HG02840 (cell line): ENCODE measurements around the gene METTL13.
"Not testable (repeated sequence)": the region's sequence is repeated elsewhere in the genome, so short reads cannot be mapped to it uniquely, and the experiment has no call there.

Experiments
- ATAC-seq: cut with Tn5 transposase; IDR thresholded peaks from one replicate; pipeline ENCODE4 v1.9.1; 2021; ENCODE audit warnings: mild to moderate bottlenecking, moderate library complexity, moderate number of reproducible peaks; ENCODE audit not compliant: unreplicated experiment, low FRiP score

Gene METTL13

DNA sequence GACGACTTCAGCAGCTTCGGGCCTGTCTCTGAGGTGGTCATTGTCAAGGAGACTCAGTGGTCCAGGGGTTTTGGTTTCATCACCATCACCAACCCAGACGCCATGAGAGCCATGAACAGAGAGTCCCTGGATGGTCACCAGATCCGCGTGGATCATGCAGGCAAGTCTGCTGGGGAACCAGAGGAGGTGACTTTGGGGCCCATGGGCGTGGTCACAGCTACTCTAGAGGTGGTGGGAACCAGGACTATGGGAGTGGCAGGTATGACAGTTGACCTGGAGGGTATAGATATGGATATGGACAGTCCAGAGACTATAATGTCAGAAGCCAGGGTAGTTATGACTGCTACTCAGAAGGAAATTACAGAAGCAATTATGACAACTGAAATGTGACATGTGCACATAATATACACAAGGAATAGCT is 19.3 kb upstream of the METTL13 start:
- ATAC-seq = no peak

- ATAC-seq = no peak
Observed at GRCh38 chr1:171763764-171764163, 17.7 kb upstream of the METTL13 start.

- no peak for ATAC-seq
Observed at GRCh38 chr1:171769171-171769570, 12.3 kb upstream of the METTL13 start.

DNA sequence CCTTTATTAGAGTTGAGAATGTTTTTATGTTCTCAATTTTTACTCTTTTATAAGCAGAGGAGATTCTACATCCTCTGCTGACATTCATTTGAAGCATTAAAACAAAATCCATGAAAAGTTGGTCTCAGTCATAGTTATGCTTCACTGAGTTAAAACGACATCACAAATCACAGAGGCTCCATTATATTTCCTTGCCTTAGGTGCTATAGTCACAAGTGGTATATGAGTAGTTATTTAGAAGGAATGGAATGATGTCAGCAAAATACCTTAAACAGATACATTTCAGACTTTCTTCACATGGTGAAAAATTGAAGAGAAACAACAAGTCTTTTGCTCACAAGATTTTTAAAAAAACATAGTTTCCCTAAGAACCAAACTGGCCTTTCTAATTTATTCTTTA is 11.7 kb upstream of the METTL13 start:
- no peak for ATAC-seq

GRCh38 chr1:171772312-171772711 is 9.1 kb upstream of the METTL13 start:
- no peak for ATAC-seq

DNA sequence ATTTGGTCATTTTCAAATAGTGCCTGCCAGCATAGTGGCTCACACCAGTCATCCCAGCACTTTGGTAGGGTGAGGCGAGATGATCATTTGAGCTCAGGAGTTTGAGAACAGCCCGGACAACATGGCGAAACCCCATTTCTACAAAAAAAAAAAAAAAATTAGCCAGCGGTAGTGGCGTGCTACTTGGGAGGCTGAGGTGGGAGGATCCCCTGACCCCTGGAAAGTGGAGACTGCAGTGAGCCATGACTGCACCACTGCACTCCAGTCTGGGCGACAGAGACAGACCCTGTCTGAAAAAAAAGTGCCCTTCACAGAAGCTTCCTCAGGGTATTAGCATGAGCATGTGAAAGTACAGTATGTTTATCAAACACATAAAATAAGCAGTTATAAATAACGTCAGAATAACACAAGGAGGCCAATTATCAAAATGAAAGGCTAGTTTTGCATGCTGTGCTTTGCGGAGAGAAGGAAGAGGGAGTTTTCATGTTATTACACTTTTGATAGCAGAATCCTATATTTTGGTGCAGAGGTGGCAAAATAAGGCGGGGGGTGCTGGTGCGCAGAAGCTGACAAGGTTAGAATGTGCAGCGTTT is 781 bp upstream of the METTL13 start:
- ATAC-seq = no peak

GRCh38 chr1:171783816-171784530 is 2.5 kb downstream of the METTL13 start:
- no peak for ATAC-seq

- ATAC-seq = no peak
Observed at GRCh38 chr1:171784784-171785183, 3.3 kb downstream of the METTL13 start.

DNA sequence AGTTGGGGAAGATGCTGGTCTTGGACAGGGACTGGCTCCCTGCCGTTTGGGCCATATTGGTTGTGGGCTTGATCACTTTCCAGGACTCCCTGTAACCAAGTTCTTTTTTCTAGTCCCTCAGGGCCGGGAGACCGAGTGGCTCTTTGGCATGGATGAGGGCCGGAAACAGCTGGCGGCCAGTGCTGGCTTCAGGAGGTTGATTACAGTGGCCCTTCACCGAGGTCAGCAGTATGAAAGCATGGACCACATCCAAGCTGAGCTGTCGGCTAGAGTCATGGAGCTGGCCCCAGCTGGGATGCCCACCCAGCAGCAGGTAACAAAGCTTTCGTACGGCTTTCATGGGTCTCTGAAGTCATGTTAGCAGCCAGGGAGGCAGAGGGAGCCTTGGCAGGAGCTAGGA is 4.3 kb downstream of the METTL13 start:
- ATAC-seq = no peak

DNA sequence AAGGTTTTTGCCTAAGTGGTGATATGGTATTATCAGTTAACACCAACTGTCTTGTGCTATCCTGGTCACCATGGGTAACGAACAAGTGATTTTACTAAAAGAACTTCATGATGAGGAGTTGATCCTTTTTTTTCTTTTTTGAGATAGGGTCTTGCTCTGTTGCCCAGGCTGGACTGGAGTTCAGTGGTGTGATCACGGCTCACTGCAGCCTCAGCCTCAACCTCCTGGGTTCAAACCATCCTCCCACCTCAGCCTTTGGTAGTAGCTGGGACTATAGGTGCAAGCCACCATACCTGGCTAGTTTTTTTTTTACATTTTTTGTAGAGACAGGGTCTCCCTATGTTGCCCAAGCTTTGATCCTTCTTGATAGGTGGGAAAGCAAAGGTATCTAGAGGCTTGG is 5.1 kb downstream of the METTL13 start:
- ATAC-seq = no peak

GRCh38 chr1:171787686-171788480 is 6.4 kb downstream of the METTL13 start:
- no peak for ATAC-seq

DNA sequence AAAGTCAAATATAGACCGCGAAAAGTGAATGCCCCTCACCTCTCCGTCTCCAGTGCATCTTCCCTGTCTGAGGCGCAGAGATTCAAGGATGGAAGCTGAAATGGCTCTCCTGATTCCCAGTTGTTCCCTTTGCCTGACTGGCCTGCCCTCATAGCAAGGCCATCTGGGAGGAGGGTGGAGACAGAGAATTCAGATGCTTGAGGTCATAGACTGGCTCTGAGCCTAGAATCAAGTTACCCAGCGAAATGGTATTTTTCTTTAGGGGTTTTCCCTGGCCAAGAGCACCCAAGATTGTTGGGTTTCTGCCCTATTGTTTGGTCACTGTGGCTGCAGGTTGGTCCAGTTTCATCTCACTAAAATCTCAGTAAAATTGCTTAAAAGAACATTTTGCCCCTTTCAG is 7.2 kb downstream of the METTL13 start:
- no peak for ATAC-seq

DNA sequence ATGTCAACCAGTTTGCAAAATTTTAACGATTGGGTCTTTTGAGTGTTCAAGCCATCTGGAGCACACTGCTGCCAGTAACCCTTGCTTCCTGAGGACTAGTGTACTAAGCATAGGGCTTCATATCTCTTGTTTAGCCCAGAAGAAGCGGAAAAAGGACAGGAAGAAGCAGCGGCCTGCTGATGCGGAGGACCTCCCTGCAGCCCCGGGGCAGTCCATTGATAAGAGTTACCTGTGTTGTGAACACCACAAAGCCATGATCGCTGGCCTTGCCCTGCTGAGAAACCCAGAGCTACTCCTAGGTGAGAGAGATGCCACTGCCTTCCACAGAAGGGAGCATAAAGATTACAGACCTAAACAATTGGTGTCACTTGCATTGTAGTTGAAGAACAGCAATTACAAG is 8.9 kb downstream of the METTL13 start:
- no peak for ATAC-seq

DNA sequence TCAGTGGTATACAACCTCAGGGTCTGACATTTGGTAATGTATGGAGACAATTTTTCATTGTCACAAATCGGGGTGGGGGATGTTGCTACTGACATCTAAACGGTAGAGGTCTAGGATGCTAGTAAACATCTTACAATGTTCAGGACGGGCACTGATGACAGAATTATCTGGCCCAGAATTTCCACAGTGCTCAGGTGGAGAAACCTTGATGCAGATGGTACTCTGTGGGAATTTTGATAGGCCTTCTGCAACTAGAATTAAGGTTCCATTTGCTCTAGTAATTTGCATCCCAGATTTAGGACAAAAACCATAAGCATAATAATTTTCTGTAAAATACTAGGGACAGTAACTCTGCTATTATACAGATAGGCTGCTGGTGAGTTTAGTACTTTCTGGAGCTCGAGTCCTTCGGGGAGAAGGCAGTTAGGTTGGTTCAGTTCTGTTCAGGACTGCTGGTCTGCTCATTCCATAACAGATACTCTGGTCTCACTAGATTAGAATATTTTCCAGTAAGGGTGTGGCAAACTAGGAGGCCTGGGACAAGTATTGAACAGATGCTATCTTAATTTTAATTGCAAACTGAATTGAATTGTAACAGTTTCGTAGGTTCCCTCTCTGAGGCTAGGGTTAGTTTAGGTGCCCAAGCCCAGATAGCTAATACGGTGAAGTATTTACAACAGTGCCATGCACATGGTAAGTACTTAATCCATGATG is 11.4 kb downstream of the METTL13 start:
- ATAC-seq = no peak

GRCh38 chr1:171793636-171794035 is 12.2 kb downstream of the METTL13 start:
- no peak for ATAC-seq

DNA sequence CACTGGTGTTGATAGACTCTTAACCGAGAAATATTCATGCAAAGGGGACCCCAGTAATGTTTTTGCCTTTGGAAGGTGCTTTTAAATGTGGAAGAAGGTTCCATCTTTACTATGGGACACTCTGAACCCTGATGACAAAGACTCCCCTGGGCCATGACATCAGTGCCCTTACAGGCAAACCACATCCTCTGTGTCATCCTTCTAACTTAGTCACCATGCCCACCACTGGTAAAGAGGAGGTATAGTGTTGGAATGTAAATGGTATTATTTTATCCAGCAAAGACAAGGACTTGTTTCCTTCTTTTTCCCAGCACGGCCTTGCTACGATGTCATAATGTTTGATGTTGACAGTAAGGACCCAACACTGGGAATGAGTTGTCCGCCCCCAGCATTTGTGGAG is 12.6 kb downstream of the METTL13 start:
- no peak for ATAC-seq

- ATAC-seq = no peak
Observed at GRCh38 chr1:171796592-171796991, 15.1 kb downstream of the METTL13 start.

GRCh38 chr1:171798311-171798710 is 16.9 kb downstream of the METTL13 start:
- no peak for ATAC-seq

DNA sequence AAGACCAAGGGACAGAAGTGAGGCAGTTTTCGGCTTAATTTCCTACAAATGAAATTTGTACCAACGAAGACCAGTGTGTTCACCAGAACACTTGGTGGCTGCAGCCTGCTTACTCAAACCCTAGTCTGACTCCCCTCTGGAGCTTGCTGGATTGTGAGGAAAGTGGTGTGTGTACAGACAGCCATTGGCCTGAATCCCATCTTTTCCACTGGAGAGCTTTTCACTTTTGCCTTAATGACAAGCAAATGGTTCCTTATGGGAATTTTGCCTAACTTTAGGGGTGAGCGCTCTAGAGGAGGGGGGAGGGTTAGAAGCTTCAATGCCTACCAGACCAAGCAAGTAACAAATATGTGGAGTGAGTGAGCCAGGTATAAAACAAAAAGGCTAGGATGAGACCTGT is 17.3 kb downstream of the METTL13 start:
- ATAC-seq = no peak

- no peak for ATAC-seq
Observed at GRCh38 chr1:171799166-171799565, 17.7 kb downstream of the METTL13 start.

- not testable (repeated sequence) for ATAC-seq
Observed at GRCh38 chr1:171799698-171800097, 18.2 kb downstream of the METTL13 start.
